K562 (cell line): ENCODE results near the gene NRSN2. TPM values are rescaled to one million over a fixed set of nuclear protein-coding genes. Genes with fewer than 3 reads are reported as not detected.

Source experiments
- C11orf30 ChIP-seq: fragments of 450-650 bp; IDR thresholded peaks from 2 replicates; pipeline ENCODE4 v1.6.1; 2016; ENCODE audit warnings: low read depth, mild to moderate bottlenecking
- CCAR2 ChIP-seq: fragments of 200-400 bp; formaldehyde crosslinking; IDR thresholded peaks from 2 replicates; pipeline ENCODE4 v1.6.1; 2017; ENCODE audit warnings: mild to moderate bottlenecking, low read depth, low read length
- CHCHD3 ChIP-seq: fragments of 250-450 bp; sonication (Bioruptor Pico); IDR thresholded peaks from 2 replicates; pipeline ENCODE4 v2.1.2; 2022; ENCODE audit warnings: mild to moderate bottlenecking
- HDAC6 ChIP-seq: IDR thresholded peaks from 2 replicates; pipeline ENCODE4 v1.6.1; 2012; ENCODE audit warnings: low read depth, mild to moderate bottlenecking, control low read depth, inconsistent platforms, low read length, moderate library complexity
- HOMEZ ChIP-seq: fragments of 250-450 bp; sonication (Bioruptor Pico); IDR thresholded peaks from 2 replicates; pipeline ENCODE4 v1.4.0; 2020; ENCODE audit warnings: mild to moderate bottlenecking, moderate library complexity
- KDM1A ChIP-seq, 2 experiments: fragments of 450-650 bp; IDR thresholded peaks; 2 replicates each; pipeline ENCODE4 v1.6.1; 2016; ENCODE audit warnings: mild to moderate bottlenecking in 2 of 2
- MAFK ChIP-seq: IDR thresholded peaks from 2 replicates; pipeline ENCODE4 v1.6.1; 2011; ENCODE audit warnings: low read length, improper control_type of control experiment
- MLLT1 ChIP-seq, 2 experiments: fragments of 450-650 bp; IDR thresholded peaks; 2 replicates each; pipeline ENCODE4 v1.6.1; 2016
- NELFE ChIP-seq: IDR thresholded peaks from 2 replicates; pipeline ENCODE4 v1.6.1; 2011; ENCODE audit warnings: mild to moderate bottlenecking; ENCODE audit not compliant: insufficient read depth, insufficient read length
- NFIC ChIP-seq: fragments of 450-650 bp; IDR thresholded peaks from 2 replicates; pipeline ENCODE4 v1.6.1; 2017; ENCODE audit warnings: mild to moderate bottlenecking, inconsistent platforms
- TAF9B ChIP-seq: fragments of 450-650 bp; IDR thresholded peaks from 2 replicates; pipeline ENCODE4 v1.6.1; 2018; ENCODE audit warnings: mild to moderate bottlenecking; ENCODE audit not compliant: partially characterized antibody
- TCF15 ChIP-seq: fragments of 250-450 bp; sonication (Bioruptor Pico); IDR thresholded peaks from 2 replicates; pipeline ENCODE4 v1.8.0; 2022; ENCODE audit warnings: moderate library complexity, mild to moderate bottlenecking, inconsistent platforms
- TFAP4 ChIP-seq: sonication (generic); formaldehyde crosslinking; IDR thresholded peaks from 2 replicates; pipeline ENCODE4 v1.8.0; 2022; ENCODE audit warnings: missing genetic modification reagents, mild to moderate bottlenecking, moderate library complexity, borderline replicate concordance
- XRCC5 ChIP-seq: fragments of 200-400 bp; formaldehyde crosslinking; IDR thresholded peaks from 2 replicates; pipeline ENCODE4 v1.6.1; 2017; ENCODE audit warnings: low read depth, mild to moderate bottlenecking, low read length
- ZBTB49 ChIP-seq: sonication (generic); formaldehyde crosslinking; IDR thresholded peaks from 2 replicates; pipeline ENCODE4 v1.8.0; 2022; ENCODE audit warnings: missing genetic modification reagents, mild to moderate bottlenecking, borderline replicate concordance
- ZMIZ1 ChIP-seq, 2 experiments: fragments of 150-350 bp in 1 of 2; IDR thresholded peaks; 2 replicates each; pipeline ENCODE4 v1.6.1; 2012 to 2016; ENCODE audit warnings: low read depth in 2 of 2, low read length in 2 of 2, mild to moderate bottlenecking in 1 of 2, moderate library complexity in 1 of 2
- polyA plus RNA-seq, 8 experiments: library from polyadenylated mRNA; depleted of rRNA in 4 of 8; stranded (reverse) in 5 of 8; unstranded in 3 of 8; fragments of >200 nt; fragmentation: Nextera tagmentation in 2 of 8; fragmentation: Illumina TruSeq in 1 of 8; extraction: Ambion mirVana in 2 of 8; extraction: Trizol in 1 of 8; gene quantifications; 2 replicates each; pipeline versions ENCODE4 v1.2.1 to v1.2.3, GENCODE V29; 2011 to 2014; ENCODE audit warnings: inconsistent platforms in 1 of 8, missing spikeins in 1 of 8
- total RNA-seq, 7 experiments: library from RNA; depleted of rRNA in 6 of 7; stranded (reverse); fragments of >200 nt in 6 of 7; fragmentation: Illumina TruSeq in 2 of 7; extraction: Trizol in 2 of 7; gene quantifications; 2 replicates each; pipeline versions ENCODE4 v1.2.1 to v1.2.3, GENCODE V29; 2011 to 2021; ENCODE audit warnings: low replicate concordance in 1 of 7

NRSN2 gene
- total and polyA plus RNA-seq, 9 of the 15 experiments (the other 6 are each of a cell fraction or from before 2014, with no cell fraction given): 7.5 to 29.7 (median 11.1) TPM

- TF ChIP-seq HOMEZ (CRISPR knock-in tag) (no peak), NELFE (no peak), KDM1A (IDR thresholded peaks at IDR 0.05) (peak; percentile 61 to 62; a peak in 2 of 4 replicates), HDAC6 (no peak), NFIC (peak; percentile 64), C11orf30 (no peak; the same call in 1 of the 2 replicates), CHCHD3 (CRISPR knock-in tag) (no peak), TCF15 (no peak), MAFK (no peak), XRCC5 (no peak; the same call in 1 of the 2 replicates), TAF9B (peak; percentile 49), MLLT1 (IDR thresholded peaks at IDR 0.05) (peak; percentile 82 to 85; a peak in 3 of 4 replicates), TFAP4 (CRISPR knock-in tag) (peak; percentile 78), ZBTB49 (CRISPR knock-in tag) (no peak), ZMIZ1 (IDR thresholded peaks at IDR 0.05; ENCODE audit: low read depth in 2 of 2, low read length in 2 of 2) (no peak), CCAR2 (no peak)
These were observed 951 bp downstream of the NRSN2 start (continued) for GRCh38 chr20:347640-348484.
